Ishikawa (cell line): ENCODE measurements around the gene GABRR3.

Experiments
- CEBPB ChIP-seq: IDR thresholded peaks from 2 replicates; pipeline ENCODE4 v1.6.1; 2012
- EP300 ChIP-seq: IDR thresholded peaks from 2 replicates; pipeline ENCODE4 v1.6.1; 2012; ENCODE audit warnings: borderline replicate concordance
- FOXM1 ChIP-seq: IDR thresholded peaks from 2 replicates; pipeline ENCODE4 v1.6.1; 2012; ENCODE audit warnings: low read depth, borderline replicate concordance
- RAD21 ChIP-seq: IDR thresholded peaks from 2 replicates; pipeline ENCODE4 v1.6.1; 2012; ENCODE audit warnings: low read depth
- REST ChIP-seq: IDR thresholded peaks from 2 replicates; pipeline ENCODE4 v1.6.1; 2012; ENCODE audit warnings: low read depth, mild to moderate bottlenecking
- TCF12 ChIP-seq: IDR thresholded peaks from 2 replicates; pipeline ENCODE4 v1.6.1; 2012; ENCODE audit warnings: low read depth

- no peak for TF ChIP-seq FOXM1
- TF ChIP-seq REST: no peak
- no peak for TF ChIP-seq EP300
- TF ChIP-seq CEBPB: no peak
- TF ChIP-seq RAD21: no peak
- no peak for TF ChIP-seq TCF12
Measured at GRCh38 chr3:97957617-97958311, 77.4 kb downstream of the GABRR3 start.
